ENCODE measurements around the gene CYBC1.

Gene CYBC1

GRCh38 chr17:82397449-82398335 is 52.9 kb downstream of the CYBC1 start:
- H3K4me3 ChIP-seq (replicated peaks; ENCODE audit: insufficient read depth, low read length): no peak overlapping the region
- H3K27ac ChIP-seq (replicated peaks): no peak overlapping the region
- TF ChIP-seq GABPA (IDR thresholded peaks at IDR 0.05; ENCODE audit: low read depth) (no peak), REST (IDR thresholded peaks at IDR 0.05; ENCODE audit: insufficient replicate concordance, low read depth) (no peak), SPI1 (IDR thresholded peaks at IDR 0.05; ENCODE audit: borderline replicate concordance, low read depth) (no peak), POLR2AphosphoS5 (IDR thresholded peaks at IDR 0.05; ENCODE audit: low read depth) (no peak)
- TF ChIP-seq, protein P1, sequence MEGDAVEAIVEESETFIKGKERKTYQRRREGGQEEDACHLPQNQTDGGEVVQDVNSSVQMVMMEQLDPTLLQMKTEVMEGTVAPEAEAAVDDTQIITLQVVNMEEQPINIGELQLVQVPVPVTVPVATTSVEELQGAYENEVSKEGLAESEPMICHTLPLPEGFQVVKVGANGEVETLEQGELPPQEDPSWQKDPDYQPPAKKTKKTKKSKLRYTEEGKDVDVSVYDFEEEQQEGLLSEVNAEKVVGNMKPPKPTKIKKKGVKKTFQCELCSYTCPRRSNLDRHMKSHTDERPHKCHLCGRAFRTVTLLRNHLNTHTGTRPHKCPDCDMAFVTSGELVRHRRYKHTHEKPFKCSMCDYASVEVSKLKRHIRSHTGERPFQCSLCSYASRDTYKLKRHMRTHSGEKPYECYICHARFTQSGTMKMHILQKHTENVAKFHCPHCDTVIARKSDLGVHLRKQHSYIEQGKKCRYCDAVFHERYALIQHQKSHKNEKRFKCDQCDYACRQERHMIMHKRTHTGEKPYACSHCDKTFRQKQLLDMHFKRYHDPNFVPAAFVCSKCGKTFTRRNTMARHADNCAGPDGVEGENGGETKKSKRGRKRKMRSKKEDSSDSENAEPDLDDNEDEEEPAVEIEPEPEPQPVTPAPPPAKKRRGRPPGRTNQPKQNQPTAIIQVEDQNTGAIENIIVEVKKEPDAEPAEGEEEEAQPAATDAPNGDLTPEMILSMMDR (IDR thresholded peaks at IDR 0.05; ENCODE audit: insufficient read depth, low read length): no peak
- H3K27me3 ChIP-seq (ENCODE audit: insufficient read depth, poor library complexity, severe bottlenecking): no peaks in the 10 kb centered on the region
- DNase-seq (ENCODE audit: low read depth in 1 of 2, low spot score in 1 of 2): no peak

DNA sequence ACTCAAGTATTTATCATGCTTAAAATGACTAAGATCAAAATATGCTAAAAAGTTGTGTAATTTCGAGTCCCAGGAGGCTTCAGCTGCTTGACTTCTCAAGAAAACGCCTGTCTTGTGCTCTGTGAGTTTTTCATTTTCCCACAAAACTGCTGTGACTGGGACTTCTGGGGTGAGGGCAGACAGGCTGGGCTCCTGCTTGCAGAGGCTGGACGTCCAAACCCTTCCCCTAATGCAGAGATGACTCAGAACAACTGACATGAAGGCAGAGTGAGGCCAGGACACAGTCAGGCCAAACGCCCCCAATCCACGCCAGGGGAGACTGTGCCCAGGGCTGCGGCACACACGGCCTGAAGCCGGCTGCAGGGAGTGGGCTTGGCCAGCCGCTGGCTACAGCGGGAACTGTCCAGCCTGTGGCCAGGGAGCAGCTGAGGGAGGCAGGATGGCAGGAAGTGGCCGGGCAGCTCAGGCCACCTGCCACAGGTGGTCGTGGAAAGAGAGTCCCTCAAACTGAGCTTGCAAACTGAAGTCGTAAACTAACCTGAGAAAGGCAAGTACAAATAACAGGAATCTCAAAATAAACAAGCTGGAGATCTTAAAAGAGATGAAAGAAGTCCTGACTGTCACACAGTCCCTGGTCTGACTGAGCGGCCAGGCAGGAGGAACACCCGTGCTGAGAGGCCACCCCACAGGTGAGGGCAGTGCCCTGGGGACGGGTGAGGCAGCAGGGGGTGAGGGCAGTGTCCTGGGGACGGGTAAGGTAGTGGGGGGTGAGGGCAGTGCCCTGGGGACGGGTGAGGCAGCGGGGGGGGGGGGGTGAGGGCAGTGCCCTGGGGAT is 53.7 kb downstream of the CYBC1 start:
- Histone ChIP-seq H3K27ac (replicated peaks) (no peak overlapping the region), H3K4me3 (replicated peaks; ENCODE audit: insufficient read depth, low read length) (no peak overlapping the region), H3K27me3 (ENCODE audit: insufficient read depth, poor library complexity, severe bottlenecking) (no peaks in the 10 kb centered on the region)
- DNase-seq (ENCODE audit: low read depth in 1 of 2, low spot score in 1 of 2): no peak
- no peak for TF ChIP-seq REST (IDR thresholded peaks at IDR 0.05; ENCODE audit: insufficient replicate concordance, low read depth)
- TF ChIP-seq SPI1 (IDR thresholded peaks at IDR 0.05; ENCODE audit: borderline replicate concordance, low read depth): no peak
- no peak for TF ChIP-seq POLR2AphosphoS5 (IDR thresholded peaks at IDR 0.05; ENCODE audit: low read depth)
- no peak for TF ChIP-seq GABPA (IDR thresholded peaks at IDR 0.05; ENCODE audit: low read depth)
- TF ChIP-seq, protein P1 (IDR thresholded peaks at IDR 0.05; ENCODE audit: insufficient read depth, low read length): no peak

DNA sequence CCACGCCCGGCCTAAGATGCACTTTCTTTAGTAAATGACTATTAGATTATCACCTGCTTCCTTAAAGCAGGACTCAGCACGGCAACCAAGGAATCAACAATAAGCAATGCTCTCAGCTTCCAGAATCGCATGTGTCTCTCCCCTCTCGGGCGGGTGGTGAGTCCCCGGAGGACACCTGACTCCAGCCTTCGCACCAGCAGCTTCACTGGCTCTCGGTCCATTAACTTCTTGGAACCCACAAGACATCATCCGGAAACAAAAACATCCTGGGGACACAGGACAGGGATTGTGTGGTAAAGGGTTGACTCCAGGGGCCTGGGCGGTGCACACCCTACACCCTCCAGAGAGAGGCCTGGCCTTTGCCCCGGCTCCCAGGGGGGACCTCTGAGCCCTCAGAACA is 56.3 kb downstream of the CYBC1 start:
- no peaks in the 10 kb centered on the region for H3K27me3 ChIP-seq (ENCODE audit: insufficient read depth, poor library complexity, severe bottlenecking)
- TF ChIP-seq GABPA (IDR thresholded peaks at IDR 0.05; ENCODE audit: low read depth) (no peak), SPI1 (IDR thresholded peaks at IDR 0.05; ENCODE audit: borderline replicate concordance, low read depth) (no peak), POLR2AphosphoS5 (IDR thresholded peaks at IDR 0.05; ENCODE audit: low read depth) (no peak), REST (IDR thresholded peaks at IDR 0.05; ENCODE audit: insufficient replicate concordance, low read depth) (no peak)
- TF ChIP-seq, protein P1 (IDR thresholded peaks at IDR 0.05; ENCODE audit: insufficient read depth, low read length): no peak

More for the DNA sequence above, 56.3 kb downstream of the CYBC1 start:
- H3K4me3 ChIP-seq (replicated peaks; ENCODE audit: insufficient read depth, low read length): no peak overlapping the region
- H3K27ac ChIP-seq (replicated peaks): no peak overlapping the region
- DNase-seq (ENCODE audit: low read depth in 1 of 2, low spot score in 1 of 2): no peak

Data from HL-60 (cell line).